Heart left ventricle (tissue), 16 donors: ENCODE data around the gene SEC14L5. TPM values are rescaled to one million over a fixed set of nuclear protein-coding genes. Genes with fewer than 3 reads are reported as not detected.

Source experiments
- ATAC-seq, 4 donors: fragments of 200-7000 bp; cut with Tn5 transposase; one replicate each; pipeline ENCODE4 v1.9.1; 2020 to 2022; ENCODE audit warnings: moderate library complexity in 4 of 4, mild to moderate bottlenecking in 3 of 4, moderate number of reproducible peaks in 1 of 4
- DNase-seq, 5 donors: peaks; one replicate each; pipeline ENCODE4 v3.0.0-alpha.2; 2020
- H3K27ac ChIP-seq, 12 donors: fragments of 200-600 bp; sonication (generic) in 4 of 12; one replicate each; pipeline versions ENCODE4 v1.5.0 to v1.8.0; 2016 to 2022; ENCODE audit warnings: mild to moderate bottlenecking in 2 of 12
- H3K27me3 ChIP-seq, 9 donors: fragments of 200-600 bp; sonication (generic) in 2 of 9; one replicate each; pipeline versions ENCODE4 v1.5.1 to v1.8.0; 2016 to 2022; ENCODE audit warnings: mild to moderate bottlenecking in 3 of 9
- H3K36me3 ChIP-seq, 9 donors: fragments of 200-600 bp; sonication (generic) in 2 of 9; one replicate each; pipeline versions ENCODE4 v1.5.0 to v1.8.0; 2018 to 2022; ENCODE audit warnings: mild to moderate bottlenecking in 2 of 9
- H3K4me1 ChIP-seq, 12 donors: fragments of 200-600 bp; sonication (generic) in 4 of 12; one replicate each; pipeline versions ENCODE4 v1.5.0 to v1.8.0; 2016 to 2022; ENCODE audit warnings: mild to moderate bottlenecking in 3 of 12
- H3K4me3 ChIP-seq, 12 donors: fragments of 200-600 bp; sonication (generic) in 4 of 12; one replicate each; pipeline versions ENCODE4 v1.5.0 to v1.8.0; 2017 to 2022; ENCODE audit warnings: mild to moderate bottlenecking in 9 of 12, moderate library complexity in 4 of 12
- H3K9me3 ChIP-seq, 12 donors: fragments of 200-600 bp; sonication (generic) in 4 of 12; one replicate each; pipeline versions ENCODE4 v1.5.0 to v1.8.0; 2016 to 2022; ENCODE audit warnings: mild to moderate bottlenecking in 1 of 12
- CTCF ChIP-seq, 12 donors: fragments of 200-600 bp; sonication (generic) in 4 of 12; IDR thresholded peaks; one replicate each; pipeline versions ENCODE4 v1.5.0 to v1.8.0; 2018 to 2022; ENCODE audit warnings: antibody characterized with exemption in 12 of 12, mild to moderate bottlenecking in 5 of 12
- POLR2A ChIP-seq, 2 donors: fragments of 450-650 bp; IDR thresholded peaks; one replicate each; pipeline ENCODE4 v1.6.1; 2017; ENCODE audit warnings: antibody characterized with exemption in 2 of 2, mild to moderate bottlenecking in 2 of 2, moderate library complexity in 2 of 2
- WGBS, 4 donors: extraction: QIAGEN DNeasy Blood & Tissue Kit in 2 of 4; methylation state at CpG; one replicate each; pipeline versions ENCODE4 v1.1.5 to v1.1.7; 2013 to 2018; 5-methylcytosine and 5-hydroxymethylcytosine counted together
- intact Hi-C, 10 donors: fragments of 100-400 bp; cut with DNase I; formaldehyde crosslinking; loops; one replicate each; pipeline versions ENCODE4 v1.11.1 to v1.14.2; 2022
- polyA plus RNA-seq, 2 donors: library from polyadenylated mRNA; stranded (reverse); fragments of 200-250 nt; gene quantifications; one replicate each; pipeline ENCODE4 v1.2.3, GENCODE V29; 2013
- total RNA-seq, 9 donors: library from RNA; depleted of rRNA in 2 of 9; stranded (reverse); fragments of >200 nt in 2 of 9; fragmentation: NEBNext Ultra II Directional in 3 of 9; extraction: Animal tissue kit (Norgen Biotek cat#: 25700) in 3 of 9; gene quantifications; one replicate each; pipeline versions ENCODE4 v1.1.0 to v1.2.4, GENCODE V29; 2016 to 2023
- donor health status: ischemic (EF 13 %, LVEDD 7.1; RV severe dilation, severe dysfunction).
- donor health status: healthy with polysubstance abuse.
- donor health status: DM: no; HTN: yes; CAD: no.
- donor health status: DM: no; HTN: no; CAD: no.
- donor health status: ischemic (EF 25% LVEDD 6.9; RV normal size, moderate dysfunction).
- donor health status: ischemic (EF 25% LVEDD 5.7; RV mildly dilated, moderate dysfunction).
- donor health status: healthy.
- donor health status: DM: yes; HTN: yes; CAD: no.
- donor health status: ischemic (EF 35%, LVEDD 5.7; RV mildly dilated, moderate dysfunction).
- donor health status: nonischemic (EF 11% LVEDD 7.7; RV severe dilation, severe dysfunction).
- donor health status: DM: yes; HTN: yes; CAD: no.
- donor health status: PGD.
- donor health status: ischemic (EF 29% LVEDD 5.4; RV normal size, mild dysfunction).
- donor health status: nonischemic (EF 23%, LVEDD 6.1; RV moderate dilation, normal function).

SEC14L5 gene
- total and polyA plus RNA-seq, 11 donors: 0.11 to 25.4 (median 5.7) TPM

- Histone ChIP-seq H3K36me3 (peaks cover 0 to 28% (median 8%) of the 10 kb centered on the region in 9 donors), H3K4me1 (peaks cover 0 to 15% (median 2%) of the 10 kb centered on the region in 12 donors), H3K4me3 (no peak overlapping the region), H3K27ac (no peak overlapping the region), H3K9me3 (no peaks in the 10 kb centered on the region), H3K27me3 (no peaks in the 10 kb centered on the region)
- intact Hi-C loops: loop anchor here in 3 of 10 donors (5.0 to 10.0 kb wide), 4 partner anchors 63 to 163 kb away; partner anchors contain the start of gene SEC14L5 (in 2 of the 3)
- DNase-seq: peak in 1 of 5 donors; percentile 15
- ATAC-seq: no peak
- WGBS, 4 donors: 93 to 95% (median 94%) methylated on average over 13 to 32 of the region's 32 CpGs
- no peak for TF ChIP-seq POLR2A (IDR thresholded peaks at IDR 0.05)
- no peak for TF ChIP-seq CTCF (IDR thresholded peaks at IDR 0.05)
Measured at GRCh38 chr16:5027575-5028235, 69.6 kb downstream of the SEC14L5 start.

GRCh38 chr16:5028950-5029475, 70.9 kb downstream of the SEC14L5 start:
- 88 to 92% (median 92%) methylated on average over 18 of the region's 18 CpGs for WGBS, 4 donors
- intact Hi-C loops: loop anchor here in 3 of 10 donors (5.0 to 10.0 kb wide), 4 partner anchors 64 to 164 kb away; partner anchors contain the start of gene SEC14L5 (in 2 of the 3)
- H3K27me3 ChIP-seq: no peaks in the 10 kb centered on the region
- H3K36me3 ChIP-seq: peaks cover 0 to 28% (median 8%) of the 10 kb centered on the region in 9 donors
- peaks cover 0 to 21% (median 8%) of the 10 kb centered on the region in 12 donors for H3K4me1 ChIP-seq
- H3K4me3 ChIP-seq: no peak overlapping the region
- no peaks in the 10 kb centered on the region for H3K9me3 ChIP-seq
- ATAC-seq (no peak), DNase-seq (peak in 1 of 5 donors; percentile 8)
- TF ChIP-seq POLR2A (IDR thresholded peaks at IDR 0.05): no peak
- TF ChIP-seq CTCF (IDR thresholded peaks at IDR 0.05): no peak
- H3K27ac ChIP-seq: no peak overlapping the region

GRCh38 chr16:5030251-5030870, 72.2 kb downstream of the SEC14L5 start:
- Histone ChIP-seq H3K4me1 (peaks cover 0 to 19% (median 15%) of the 10 kb centered on the region in 12 donors), H3K27ac (no peak overlapping the region), H3K27me3 (no peaks in the 10 kb centered on the region), H3K36me3 (peaks cover 0 to 28% (median 8%) of the 10 kb centered on the region in 9 donors), H3K9me3 (no peaks in the 10 kb centered on the region), H3K4me3 (no peak overlapping the region)
- ATAC-seq: no peak
- DNase-seq: peak in 1 of 5 donors; percentile 22
- WGBS, 4 donors: 86 to 96% (median 87%) methylated on average over 12 of the region's 12 CpGs
- no peak for TF ChIP-seq CTCF (IDR thresholded peaks at IDR 0.05)
- TF ChIP-seq POLR2A (IDR thresholded peaks at IDR 0.05): no peak
- intact Hi-C loops: no loop called here

GRCh38 chr16:5031601-5032000, 73.5 kb downstream of the SEC14L5 start:
- no peaks in the 10 kb centered on the region for H3K27me3 ChIP-seq
- TF ChIP-seq POLR2A (IDR thresholded peaks at IDR 0.05) (no peak), CTCF (IDR thresholded peaks at IDR 0.05) (no peak)
- H3K4me1 ChIP-seq: peaks cover 0 to 24% (median 15%) of the 10 kb centered on the region in 12 donors
- H3K36me3 ChIP-seq: peaks cover 0 to 26% (median 8%) of the 10 kb centered on the region in 9 donors
- H3K27ac ChIP-seq: no peak overlapping the region
- peak in 1 of 5 donors; percentile 10 for DNase-seq
- WGBS, 4 donors: 77 to 81% (median 80%) methylated on average over 7 of the region's 7 CpGs
- no peak for ATAC-seq
- H3K4me3 ChIP-seq: no peak overlapping the region
- intact Hi-C loops: no loop called here
- H3K9me3 ChIP-seq: no peaks in the 10 kb centered on the region
